ENCODE measurements around the gene PLXND1. TPM values are rescaled to one million over a fixed set of nuclear protein-coding genes. Genes with fewer than 3 reads are reported as not detected.
"Not testable (repeated sequence)": the region's sequence is repeated elsewhere in the genome, so short reads cannot be mapped to it uniquely, and the experiment has no call there.

Gene PLXND1
- total RNA-seq, 1 experiment from 2014 or later = 40.4 TPM

GRCh38 chr3:129529436-129530210 is 76.9 kb downstream of the PLXND1 start:
- no peak for DNase-seq (ENCODE audit: low spot score)

- DNase-seq (ENCODE audit: low spot score) = no peak
Observed at GRCh38 chr3:129528589-129529100, 77.8 kb downstream of the PLXND1 start, which contains the start of gene RHO. TSS of gene RHO (plus strand) at chr3:129528639. CDS start at chr3:129528734, 95 bp downstream.

GRCh38 chr3:129527262-129527661 is 79.2 kb downstream of the PLXND1 start:
- DNase-seq (ENCODE audit: low spot score) = no peak

GRCh38 chr3:129526121-129526900 is 80.2 kb downstream of the PLXND1 start:
- no peak for DNase-seq (ENCODE audit: low spot score)

GRCh38 chr3:129525341-129525968 is 81.0 kb downstream of the PLXND1 start:
- DNase-seq (ENCODE audit: low spot score) = no peak

- DNase-seq (ENCODE audit: low spot score) = no peak
Observed at GRCh38 chr3:129524081-129524480, 82.4 kb downstream of the PLXND1 start.

- no peak for DNase-seq (ENCODE audit: low spot score)
Observed at GRCh38 chr3:129522953-129523352, 83.5 kb downstream of the PLXND1 start.

- DNase-seq (ENCODE audit: low spot score) = no peak
Observed at GRCh38 chr3:129521611-129522010, 84.9 kb downstream of the PLXND1 start.

GRCh38 chr3:129520960-129521359 is 85.5 kb downstream of the PLXND1 start:
- no peak for DNase-seq (ENCODE audit: low spot score)

- no peak for DNase-seq (ENCODE audit: low spot score)
Observed at GRCh38 chr3:129519896-129520715, 86.4 kb downstream of the PLXND1 start.

- DNase-seq (ENCODE audit: low spot score) = no peak
Observed at GRCh38 chr3:129519449-129519848, 87.0 kb downstream of the PLXND1 start.

GRCh38 chr3:129518581-129518980 is 87.9 kb downstream of the PLXND1 start:
- no peak for DNase-seq (ENCODE audit: low spot score)

- no peak for DNase-seq (ENCODE audit: low spot score)
Observed at GRCh38 chr3:129518038-129518561, 88.4 kb downstream of the PLXND1 start.

- DNase-seq (ENCODE audit: low spot score) = no peak
Observed at GRCh38 chr3:129517516-129517915, 89.0 kb downstream of the PLXND1 start.

- DNase-seq (ENCODE audit: low spot score) = not testable (repeated sequence)
Observed at GRCh38 chr3:129515821-129516432, 90.5 kb downstream of the PLXND1 start.

GRCh38 chr3:129515108-129515820 is 91.2 kb downstream of the PLXND1 start:
- DNase-seq (ENCODE audit: low spot score) = not testable (repeated sequence)

- no peak for DNase-seq (ENCODE audit: low spot score)
Observed at GRCh38 chr3:129514563-129514962, 91.9 kb downstream of the PLXND1 start.

- DNase-seq (ENCODE audit: low spot score) = no peak
Observed at GRCh38 chr3:129514110-129514509, 92.4 kb downstream of the PLXND1 start.

GRCh38 chr3:129513705-129514104 is 92.8 kb downstream of the PLXND1 start:
- no peak for DNase-seq (ENCODE audit: low spot score)

- no peak for DNase-seq (ENCODE audit: low spot score)
Observed at GRCh38 chr3:129512595-129512994, 93.9 kb downstream of the PLXND1 start.

All from H4 (cell line).